A549 (cell line): ENCODE measurements around the gene SEC24A.

Source experiments
- BCL3 ChIP-seq: fragments of >200 bp; sonication (Bioruptor Twin); formaldehyde crosslinking; IDR thresholded peaks from 3 replicates; pipeline ENCODE4 v1.6.1; 2016
- HEYL ChIP-seq: fragments of 250-450 bp; sonication (Bioruptor Pico); IDR thresholded peaks from 2 replicates; pipeline ENCODE4 v1.8.0; 2021; ENCODE audit warnings: mild to moderate bottlenecking, moderate library complexity
- MAX ChIP-seq: IDR thresholded peaks from 2 replicates; pipeline ENCODE4 v1.6.1; 2012
- POLR2A ChIP-seq: IDR thresholded peaks from 2 replicates; pipeline ENCODE4 v1.6.1; 2012; ENCODE audit warnings: mild to moderate bottlenecking, low read length
- RFX5 ChIP-seq: fragments of 450-650 bp; IDR thresholded peaks from 2 replicates; pipeline ENCODE4 v1.7.1; 2014; ENCODE audit warnings: antibody characterized with exemption, mild to moderate bottlenecking, moderate library complexity
- TF ChIP-seq, protein P1 (sequence below): fragments of >200 bp; sonication (Bioruptor Twin); formaldehyde crosslinking; IDR thresholded peaks from 3 replicates; pipeline ENCODE4 v1.5.1; 2016

- TF ChIP-seq, protein P1, sequence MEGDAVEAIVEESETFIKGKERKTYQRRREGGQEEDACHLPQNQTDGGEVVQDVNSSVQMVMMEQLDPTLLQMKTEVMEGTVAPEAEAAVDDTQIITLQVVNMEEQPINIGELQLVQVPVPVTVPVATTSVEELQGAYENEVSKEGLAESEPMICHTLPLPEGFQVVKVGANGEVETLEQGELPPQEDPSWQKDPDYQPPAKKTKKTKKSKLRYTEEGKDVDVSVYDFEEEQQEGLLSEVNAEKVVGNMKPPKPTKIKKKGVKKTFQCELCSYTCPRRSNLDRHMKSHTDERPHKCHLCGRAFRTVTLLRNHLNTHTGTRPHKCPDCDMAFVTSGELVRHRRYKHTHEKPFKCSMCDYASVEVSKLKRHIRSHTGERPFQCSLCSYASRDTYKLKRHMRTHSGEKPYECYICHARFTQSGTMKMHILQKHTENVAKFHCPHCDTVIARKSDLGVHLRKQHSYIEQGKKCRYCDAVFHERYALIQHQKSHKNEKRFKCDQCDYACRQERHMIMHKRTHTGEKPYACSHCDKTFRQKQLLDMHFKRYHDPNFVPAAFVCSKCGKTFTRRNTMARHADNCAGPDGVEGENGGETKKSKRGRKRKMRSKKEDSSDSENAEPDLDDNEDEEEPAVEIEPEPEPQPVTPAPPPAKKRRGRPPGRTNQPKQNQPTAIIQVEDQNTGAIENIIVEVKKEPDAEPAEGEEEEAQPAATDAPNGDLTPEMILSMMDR: no peak
- no peak for TF ChIP-seq POLR2A
- TF ChIP-seq BCL3: no peak
- no peak for TF ChIP-seq MAX
- TF ChIP-seq HEYL (CRISPR knock-in tag): no peak
- TF ChIP-seq RFX5: no peak
These were observed 37.9 kb upstream of the SEC24A start for GRCh38 chr5:134610725-134611124.
